ENCODE measurements around the gene TANGO2.

TANGO2 gene

GRCh38 chr22:20028855-20029549 lies 8.1 kb downstream of the TANGO2 start:
- no peak for DNase-seq

- no peak for DNase-seq
Observed at GRCh38 chr22:20029550-20030225, 8.8 kb downstream of the TANGO2 start.

- DNase-seq, result no peak
Observed at GRCh38 chr22:20031732-20032406, 11.0 kb downstream of the TANGO2 start.

- DNase-seq, result no peak
Observed at GRCh38 chr22:20032407-20032991, 11.6 kb downstream of the TANGO2 start.

GRCh38 chr22:20033045-20033706 lies 12.3 kb downstream of the TANGO2 start:
- no peak for DNase-seq

- no peak for DNase-seq
Observed at GRCh38 chr22:20034143-20034542, 13.2 kb downstream of the TANGO2 start.

GRCh38 chr22:20035375-20036083 lies 14.6 kb downstream of the TANGO2 start:
- no peak for DNase-seq

- DNase-seq, result no peak
Observed at GRCh38 chr22:20036084-20036482, 15.2 kb downstream of the TANGO2 start.

- DNase-seq, result no peak
Observed at GRCh38 chr22:20036535-20037392, 15.9 kb downstream of the TANGO2 start.

- no peak for DNase-seq
Observed at GRCh38 chr22:20037419-20037818, 16.5 kb downstream of the TANGO2 start.

DNA sequence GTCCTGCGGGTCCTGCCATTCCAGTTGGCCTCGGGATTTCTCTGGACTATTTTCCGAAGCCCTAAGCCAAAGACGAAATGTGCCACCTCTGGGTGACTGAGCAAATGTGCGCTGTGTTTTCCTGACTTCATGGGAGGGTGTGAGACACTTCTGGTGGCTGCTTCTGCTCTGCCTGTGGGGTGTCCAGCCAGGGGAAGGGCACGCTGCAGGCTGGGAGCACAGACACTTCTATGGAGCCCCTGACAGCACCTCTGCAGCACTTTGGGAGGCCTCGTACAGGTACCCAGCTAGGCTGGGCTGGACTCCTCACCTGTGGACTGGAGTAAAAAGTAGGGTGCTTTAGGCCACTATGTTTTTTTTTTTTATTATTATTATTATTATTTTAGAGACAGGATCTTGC lies 17.7 kb downstream of the TANGO2 start:
- no peak for DNase-seq

- DNase-seq, result no peak
Observed at GRCh38 chr22:20039683-20040325, 18.9 kb downstream of the TANGO2 start.

DNA sequence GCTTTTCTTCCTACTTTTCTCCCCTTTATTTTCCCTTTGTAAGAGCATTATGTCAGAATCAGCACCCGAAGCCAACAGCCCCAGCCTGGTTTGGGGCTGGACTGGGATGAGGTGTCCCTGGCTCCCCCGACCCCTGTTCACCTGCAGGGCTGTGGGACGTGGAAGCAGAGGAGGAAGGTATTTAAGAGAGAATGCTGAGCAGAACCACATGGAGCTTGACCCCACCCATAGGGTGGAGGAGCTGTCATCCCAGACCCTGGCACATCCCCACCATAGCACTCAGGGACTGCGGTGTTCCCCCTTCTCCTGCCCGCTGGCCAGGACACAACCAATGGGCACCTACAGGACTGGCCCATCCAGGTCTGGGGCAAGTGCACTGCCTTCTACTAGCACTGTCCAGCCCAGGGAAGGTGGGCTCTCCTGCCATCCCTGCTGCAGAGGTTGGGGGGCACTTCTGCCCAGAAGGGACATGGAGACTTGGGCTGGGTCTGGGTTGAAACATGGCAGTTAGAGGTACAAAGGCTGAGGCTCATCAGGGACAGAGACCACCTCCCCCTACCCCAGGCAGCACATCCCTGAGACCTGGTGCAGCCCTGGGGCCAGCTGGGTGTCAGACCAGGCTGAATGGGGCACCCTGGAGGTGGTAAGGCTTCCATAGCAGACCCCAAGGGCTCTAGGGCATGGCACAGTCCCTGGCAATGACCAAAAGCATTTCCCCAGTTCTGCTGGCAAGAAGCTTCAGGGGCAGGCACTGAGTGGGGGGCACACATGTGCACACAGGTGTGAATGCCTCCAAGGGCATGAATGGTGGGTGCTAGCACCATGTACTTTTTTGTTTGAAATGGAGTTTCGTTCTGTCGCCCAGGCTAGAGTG lies 19.7 kb downstream of the TANGO2 start:
- DNase-seq, result no peak

DNA sequence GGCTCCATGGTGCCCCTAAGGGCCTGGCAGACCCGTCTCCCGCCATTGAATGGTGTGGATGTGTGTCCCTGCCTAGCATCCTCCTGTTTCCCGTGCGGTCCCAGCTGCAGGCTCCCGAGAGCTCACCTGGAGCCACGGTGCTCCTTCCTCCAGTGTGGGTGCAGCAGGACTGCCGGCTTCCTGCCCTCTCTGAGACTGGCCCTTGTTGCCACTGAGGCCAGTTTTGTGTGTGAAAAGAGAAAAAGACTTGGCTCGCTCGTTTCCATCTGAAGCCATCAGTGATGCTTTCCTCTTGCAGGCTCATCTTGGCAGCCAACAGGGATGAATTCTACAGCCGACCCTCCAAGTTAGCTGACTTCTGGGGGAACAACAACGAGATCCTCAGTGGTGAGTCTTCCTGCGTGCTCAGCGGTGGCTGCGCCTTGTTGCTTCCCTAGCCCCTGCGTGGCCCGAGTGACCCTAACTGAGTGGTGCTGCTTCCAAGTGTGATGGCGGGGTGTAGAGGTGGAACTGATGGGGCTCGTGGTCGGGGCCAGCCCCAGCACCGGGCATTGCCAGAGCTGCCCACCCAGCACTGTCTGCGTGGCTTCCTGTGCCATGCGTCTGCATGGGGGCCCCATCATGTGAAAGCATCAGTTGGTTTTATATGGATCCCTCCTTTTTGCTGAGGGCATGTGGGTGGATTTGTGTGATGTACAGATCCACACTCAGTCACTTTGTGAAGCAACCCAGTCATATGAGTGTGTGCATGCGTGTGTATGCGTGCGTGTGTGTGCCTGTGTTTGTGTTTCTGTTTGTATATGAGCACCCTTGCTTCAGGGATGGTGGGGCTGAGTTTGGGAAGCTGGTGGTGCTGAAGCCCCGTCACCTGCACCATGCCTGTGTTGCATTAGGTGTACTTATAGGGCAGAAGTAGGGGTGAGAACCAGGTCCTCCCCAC lies 22.4 kb downstream of the TANGO2 start:
- DNase-seq, result no peak

GRCh38 chr22:20043997-20044342 lies 23.1 kb downstream of the TANGO2 start:
- DNase-seq, result no peak

DNA sequence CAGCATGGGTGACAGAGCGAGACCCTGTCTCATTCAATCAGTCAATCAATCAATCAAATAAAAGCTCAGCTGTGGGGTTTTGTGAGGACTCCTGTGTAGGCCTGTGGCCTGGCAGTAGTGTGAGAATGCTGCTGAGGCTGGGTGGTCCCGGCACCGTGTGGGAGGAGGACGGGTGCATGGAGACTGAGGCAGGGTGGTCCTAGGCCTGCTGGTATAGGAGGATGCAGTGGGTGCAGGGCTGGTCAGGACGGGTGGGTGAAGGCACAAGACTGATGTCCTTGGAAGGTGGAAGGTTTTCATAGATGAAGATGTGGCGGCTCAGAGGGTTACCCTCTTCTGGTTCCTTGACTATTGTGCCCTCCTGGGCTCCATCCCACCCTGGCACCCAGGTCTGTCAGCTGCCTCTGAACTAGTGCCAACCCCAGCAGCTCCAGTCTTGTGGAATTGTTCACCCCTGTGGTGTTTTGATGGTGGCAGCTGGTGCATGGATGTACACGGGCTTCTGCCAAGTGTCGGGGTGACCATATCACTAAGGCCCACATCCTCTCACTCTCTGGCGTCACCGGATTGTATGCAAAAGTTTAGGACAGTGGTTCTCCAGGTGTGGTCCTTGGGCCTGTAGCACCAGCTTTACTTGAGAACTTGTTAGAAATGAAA lies 23.7 kb downstream of the TANGO2 start:
- no peak for DNase-seq

DNA sequence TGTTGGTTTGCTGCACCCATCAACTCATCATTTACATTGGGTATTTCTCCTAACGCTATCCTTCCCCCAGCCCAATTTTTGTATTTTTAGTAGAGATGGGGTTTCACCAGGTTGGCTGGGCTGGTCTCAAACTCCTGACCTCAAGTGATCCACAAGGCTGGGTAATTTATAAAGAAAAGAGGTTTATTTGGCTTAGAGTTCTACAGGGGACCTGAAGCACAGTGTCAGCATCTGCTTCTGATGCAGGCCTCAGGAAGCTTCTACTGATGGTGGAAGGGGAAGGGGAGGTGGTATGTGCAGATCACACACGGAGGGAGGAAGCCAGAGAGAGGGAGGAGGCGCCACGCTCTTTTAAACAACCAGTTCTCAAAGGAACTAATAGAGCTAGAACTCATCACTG lies 25.8 kb downstream of the TANGO2 start:
- no peak for DNase-seq

DNA sequence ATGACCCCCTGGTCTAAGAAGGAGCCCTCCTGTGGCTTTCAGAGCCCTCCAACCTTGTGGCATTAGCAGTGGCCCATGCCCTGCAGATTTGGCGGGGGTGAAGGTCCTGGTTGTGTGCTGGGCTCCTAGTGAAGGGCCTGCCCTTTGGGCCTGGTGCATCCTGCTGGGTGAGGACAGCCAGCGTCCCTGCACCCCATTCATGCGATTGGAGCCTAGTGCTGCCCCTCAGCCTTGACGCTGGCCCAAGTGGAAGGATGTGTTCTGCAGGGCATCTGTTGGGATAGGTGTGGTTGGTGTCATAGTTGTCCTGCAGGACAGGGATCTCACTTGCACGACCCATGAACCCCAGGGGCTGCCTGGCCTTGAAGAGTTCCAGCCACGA lies 31.0 kb downstream of the TANGO2 start:
- no peak for DNase-seq

All from NCI-H1417 treated with DMSO at 0.1 percent for 48 hours (cell line).